DMS153 treated with DMSO at 0.1 percent for 48 hours (cell line): Measurements from ENCODE around the gene GCN1.
A peak's percentile ranks its signal among the peaks of the same experiment; 100 is the strongest.

Source experiments
- DNase-seq: peaks from one replicate; lab custom pipeline; 2025; ENCODE audit not compliant: unreplicated experiment; lab: John Stamatoyannopoulos, UW

GCN1 gene

GRCh38 chr12:120095736-120096135, 98.8 kb downstream of the GCN1 start:
- no peak for DNase-seq

- DNase-seq = no peak
These were observed 99.2 kb downstream of the GCN1 start for GRCh38 chr12:120095331-120095730.

GRCh38 chr12:120094485-120094884, 100.0 kb downstream of the GCN1 start:
- DNase-seq = no peak

GRCh38 chr12:120093592-120094355, 100.7 kb downstream of the GCN1 start:
- DNase-seq = no peak

- DNase-seq = no peak
These were observed 101.3 kb downstream of the GCN1 start for GRCh38 chr12:120093336-120093591.

- no peak for DNase-seq
These were observed 101.8 kb downstream of the GCN1 start for GRCh38 chr12:120092551-120093335.

GRCh38 chr12:120091371-120092090, 103.0 kb downstream of the GCN1 start:
- no peak for DNase-seq

GRCh38 chr12:120090626-120091295, 103.8 kb downstream of the GCN1 start:
- no peak for DNase-seq

GRCh38 chr12:120090206-120090605, 104.3 kb downstream of the GCN1 start:
- DNase-seq = no peak

GRCh38 chr12:120089796-120090195, 104.7 kb downstream of the GCN1 start:
- no peak for DNase-seq

GRCh38 chr12:120089105-120089504, 105.4 kb downstream of the GCN1 start:
- DNase-seq = no peak

GRCh38 chr12:120086801-120087621, 107.5 kb downstream of the GCN1 start:
- DNase-seq = peak; percentile 98

GRCh38 chr12:120085920-120086645, 108.4 kb downstream of the GCN1 start:
- no peak for DNase-seq

GRCh38 chr12:120081641-120082040, 112.9 kb downstream of the GCN1 start:
- DNase-seq = no peak

GRCh38 chr12:120079411-120080400, 114.8 kb downstream of the GCN1 start:
- no peak for DNase-seq

GRCh38 chr12:120078868-120079267, 115.6 kb downstream of the GCN1 start:
- DNase-seq = no peak

- no peak for DNase-seq
These were observed 117.3 kb downstream of the GCN1 start for GRCh38 chr12:120077260-120077659.
